Retinal pigment epithelial cell (primary cell): ENCODE results near the gene ATP2B3.
A peak's percentile ranks its signal among the peaks of the same experiment; 100 is the strongest.
"Not testable (repeated sequence)": the region's sequence is repeated elsewhere in the genome, so short reads cannot be mapped to it uniquely, and the experiment has no call there.

Experiments
- DNase-seq: peaks from one replicate; pipeline ENCODE4 v3.0.0-alpha.2; 2010; ENCODE audit warnings: low read depth
- H3K4me3 ChIP-seq: 2 replicates; pipeline ENCODE4 v1.5.1; 2011; ENCODE audit warnings: mild to moderate bottlenecking, low read length, control low read depth, moderate library complexity
- TF ChIP-seq, protein P1 (sequence below): conservative IDR thresholded peaks from 2 replicates; pipeline ENCODE4 v1.5.1; 2011; ENCODE audit warnings: low read depth, low read length, control low read depth, inconsistent platforms

ATP2B3 gene

DNA sequence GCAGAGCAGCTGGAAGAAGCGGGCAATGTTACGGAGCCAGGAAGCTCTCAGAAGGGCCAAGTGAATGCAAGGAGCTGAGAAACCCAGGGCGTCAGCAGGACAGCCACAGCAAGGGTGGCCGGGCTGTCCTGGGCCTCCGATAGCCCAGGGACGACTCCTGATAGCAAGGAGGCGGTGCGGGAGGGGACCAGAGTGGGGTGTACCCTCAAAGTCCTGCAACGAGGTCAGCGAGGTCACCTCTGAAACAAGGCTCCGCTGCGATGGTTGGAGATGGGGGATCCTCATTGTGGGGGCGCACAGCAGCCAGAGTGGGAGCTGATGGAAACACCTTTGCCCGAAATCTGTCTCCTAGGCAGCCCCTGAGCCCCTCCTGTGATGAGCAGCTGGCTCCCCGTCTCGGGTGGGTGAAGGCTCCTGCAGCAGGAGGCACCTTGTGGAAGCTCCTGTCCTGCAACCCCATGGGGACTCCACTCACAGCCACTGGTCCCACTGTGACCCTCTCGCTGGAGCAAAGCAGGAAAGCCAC, 85.8 kb downstream of the ATP2B3 start:
- DNase-seq: no peak
- TF ChIP-seq, protein P1, sequence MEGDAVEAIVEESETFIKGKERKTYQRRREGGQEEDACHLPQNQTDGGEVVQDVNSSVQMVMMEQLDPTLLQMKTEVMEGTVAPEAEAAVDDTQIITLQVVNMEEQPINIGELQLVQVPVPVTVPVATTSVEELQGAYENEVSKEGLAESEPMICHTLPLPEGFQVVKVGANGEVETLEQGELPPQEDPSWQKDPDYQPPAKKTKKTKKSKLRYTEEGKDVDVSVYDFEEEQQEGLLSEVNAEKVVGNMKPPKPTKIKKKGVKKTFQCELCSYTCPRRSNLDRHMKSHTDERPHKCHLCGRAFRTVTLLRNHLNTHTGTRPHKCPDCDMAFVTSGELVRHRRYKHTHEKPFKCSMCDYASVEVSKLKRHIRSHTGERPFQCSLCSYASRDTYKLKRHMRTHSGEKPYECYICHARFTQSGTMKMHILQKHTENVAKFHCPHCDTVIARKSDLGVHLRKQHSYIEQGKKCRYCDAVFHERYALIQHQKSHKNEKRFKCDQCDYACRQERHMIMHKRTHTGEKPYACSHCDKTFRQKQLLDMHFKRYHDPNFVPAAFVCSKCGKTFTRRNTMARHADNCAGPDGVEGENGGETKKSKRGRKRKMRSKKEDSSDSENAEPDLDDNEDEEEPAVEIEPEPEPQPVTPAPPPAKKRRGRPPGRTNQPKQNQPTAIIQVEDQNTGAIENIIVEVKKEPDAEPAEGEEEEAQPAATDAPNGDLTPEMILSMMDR: no peak

DNA sequence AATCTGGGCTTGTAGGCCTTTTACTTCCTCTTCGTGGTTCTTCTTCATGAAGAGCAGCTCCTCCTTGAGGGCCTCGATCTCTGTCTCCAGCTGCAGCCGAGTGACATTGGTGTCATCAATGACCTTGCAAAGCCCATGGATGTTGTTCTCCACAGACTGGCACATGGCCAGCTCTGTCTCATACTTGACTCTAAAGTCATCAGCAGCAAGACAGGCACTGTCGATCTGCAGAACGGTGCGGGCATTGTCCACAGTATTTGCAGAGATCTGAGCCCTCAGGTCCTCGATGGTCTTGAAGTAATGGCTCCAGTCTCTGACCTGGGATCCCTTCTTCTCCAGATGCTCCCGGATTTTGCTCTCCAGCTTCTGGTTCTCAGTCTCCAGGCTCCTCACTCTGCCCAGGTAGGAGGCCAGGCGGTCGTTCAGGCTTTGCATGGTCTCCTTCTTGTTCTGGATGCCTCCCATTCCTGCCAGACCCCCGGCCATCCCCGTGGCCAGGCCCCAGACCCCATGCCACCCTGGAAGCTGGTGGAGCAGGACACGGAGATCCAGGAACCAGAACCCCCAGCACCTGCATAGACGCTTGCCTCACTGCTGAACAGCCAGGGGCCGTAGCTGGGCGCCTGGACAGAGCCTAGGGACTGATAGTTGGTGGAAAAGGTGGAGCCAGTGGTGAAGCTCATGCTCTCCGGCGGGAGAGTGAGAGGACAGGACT, 87.4 kb downstream of the ATP2B3 start:
- not testable (repeated sequence) for DNase-seq, H3K4me3 ChIP-seq

More for the DNA sequence above, 85.8 kb downstream of the ATP2B3 start:
- no peak overlapping the region for H3K4me3 ChIP-seq

DNA sequence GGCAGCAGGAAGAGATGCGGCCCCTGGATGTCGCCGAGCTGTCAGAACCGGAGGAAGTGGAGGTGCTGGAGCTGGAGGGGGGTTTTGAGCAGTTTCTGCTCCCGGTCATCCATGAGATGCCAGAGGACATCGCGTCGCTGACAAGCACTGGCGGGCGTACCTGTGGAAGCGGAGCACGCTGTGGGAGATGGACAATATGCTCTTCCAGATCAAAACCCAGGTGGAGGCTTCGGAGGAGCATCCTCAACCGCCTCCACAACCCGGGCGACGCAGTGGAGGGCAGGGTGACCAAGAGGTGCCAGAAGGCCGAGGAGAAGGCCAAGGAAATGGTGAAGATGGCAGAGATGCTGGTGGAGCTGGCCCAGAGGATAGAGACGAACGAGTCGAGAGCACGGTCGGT, 89.1 kb downstream of the ATP2B3 start:
- H3K4me3 ChIP-seq: no peak overlapping the region
- TF ChIP-seq, protein P1: no peak
- DNase-seq: no peak

DNA sequence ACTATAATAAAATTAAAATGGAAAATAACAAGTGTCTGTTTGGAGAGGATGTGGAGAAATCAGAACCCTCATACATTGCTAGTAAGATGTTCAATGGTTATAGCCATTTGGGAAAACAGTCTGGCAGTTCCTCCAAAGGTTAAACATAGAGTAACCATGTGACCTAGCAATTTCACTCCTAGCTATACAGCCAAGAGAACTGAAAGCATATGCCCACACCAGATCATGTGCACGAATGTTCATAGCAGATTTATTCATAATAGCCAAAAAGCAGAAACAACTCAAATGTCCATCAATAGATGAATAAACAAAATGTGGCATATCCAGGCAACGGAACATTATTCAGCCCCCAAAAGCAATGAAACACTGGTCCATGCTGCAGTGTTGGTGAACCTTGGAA, 90.9 kb downstream of the ATP2B3 start:
- no peak overlapping the region for H3K4me3 ChIP-seq
- TF ChIP-seq, protein P1: no peak
- DNase-seq: no peak

DNA sequence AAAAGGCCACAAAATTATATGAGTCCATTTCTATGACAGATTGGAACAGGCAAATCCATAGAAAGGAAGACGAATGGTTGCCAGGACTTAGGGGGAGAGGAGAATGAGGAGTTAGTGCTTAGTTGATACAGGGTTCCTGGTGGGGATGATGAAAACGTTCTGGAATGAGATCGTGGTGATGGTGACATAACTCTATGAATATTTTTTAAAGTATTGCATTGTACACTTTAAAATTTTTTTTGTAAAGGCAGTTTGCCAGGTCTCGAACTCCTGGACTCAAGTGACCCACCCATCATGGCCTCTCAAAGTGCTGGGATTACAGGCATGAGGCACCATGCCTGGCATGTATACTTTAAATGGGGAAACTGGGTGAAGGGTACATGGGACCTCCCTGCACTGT, 91.4 kb downstream of the ATP2B3 start:
- DNase-seq: no peak
- TF ChIP-seq, protein P1: no peak
- no peak overlapping the region for H3K4me3 ChIP-seq

DNA sequence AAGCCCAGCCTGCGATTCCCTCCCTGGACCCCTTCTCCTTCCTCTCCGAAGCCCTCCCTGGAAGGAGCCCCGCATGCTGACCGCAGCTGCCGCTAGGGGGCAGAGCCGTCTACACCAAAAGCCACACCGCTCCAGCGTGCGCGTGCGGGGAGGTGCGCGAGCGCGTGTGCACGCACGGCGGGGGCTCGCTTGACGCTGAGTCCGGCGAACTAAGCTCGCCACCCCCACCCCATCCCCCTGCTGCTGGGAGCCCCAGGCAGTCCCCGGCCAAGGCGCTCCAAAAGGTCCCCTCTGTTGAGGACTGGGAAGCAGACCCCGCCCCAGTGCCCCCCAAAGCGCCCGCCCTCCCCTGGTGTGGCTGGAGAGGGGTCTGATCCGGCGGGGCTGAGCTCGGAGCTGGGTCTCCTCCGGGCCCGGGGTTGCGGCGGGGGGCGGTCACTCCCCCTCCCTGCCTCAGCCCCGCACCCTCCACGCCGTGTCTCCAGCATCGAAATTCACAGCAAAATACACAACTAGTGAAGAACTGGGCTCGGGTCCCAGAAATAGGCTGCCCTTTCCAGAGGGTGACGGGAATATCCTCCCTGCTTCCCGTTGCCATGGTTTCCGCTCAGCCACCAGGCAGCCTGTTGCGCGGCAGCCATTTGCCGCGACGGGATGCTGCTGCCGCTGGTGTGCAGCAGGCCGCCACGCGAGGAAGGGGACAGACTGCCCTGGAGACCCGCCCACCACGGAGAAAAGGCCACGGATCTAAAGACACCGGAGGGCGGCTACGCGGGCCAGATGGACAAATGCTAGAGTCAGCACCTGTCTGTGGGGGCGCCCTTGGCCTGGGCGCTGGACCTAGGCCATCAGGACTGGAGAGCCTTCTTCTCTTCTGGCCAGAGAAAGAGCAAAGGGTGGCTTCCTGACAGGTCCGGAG, 92.7 kb downstream of the ATP2B3 start:
- TF ChIP-seq, protein P1: peak; percentile 76
- DNase-seq: no peak
- peak overlapping the region; percentile 38 for H3K4me3 ChIP-seq

DNA sequence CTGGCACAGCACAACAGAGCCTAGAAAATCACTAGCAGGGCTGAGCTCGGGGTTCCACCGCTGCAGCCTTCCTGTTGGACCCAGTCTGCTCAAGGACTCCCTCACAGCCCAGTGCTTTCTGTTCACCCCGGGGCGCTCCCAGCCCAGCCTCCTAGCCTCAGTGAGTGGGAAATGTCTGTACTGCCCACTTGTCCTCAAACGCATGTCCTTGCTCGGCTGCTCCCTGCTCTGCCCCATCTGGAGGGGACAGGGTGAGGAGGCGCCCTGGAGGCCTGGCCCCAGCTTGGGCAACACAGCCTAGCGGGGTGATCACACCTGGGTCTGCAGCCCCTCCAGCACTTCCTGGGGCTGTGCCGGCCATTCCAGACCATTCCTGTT, 93.4 kb downstream of the ATP2B3 start:
- no peak for DNase-seq
- H3K4me3 ChIP-seq: no peak overlapping the region
- TF ChIP-seq, protein P1: no peak
